Peyer's patch (tissue), 4 donors: ENCODE measurements around the gene CACNA1I. TPM values are rescaled to one million over a fixed set of nuclear protein-coding genes. Genes with fewer than 3 reads are reported as not detected.
A peak's percentile ranks its signal among the peaks of the same experiment; 100 is the strongest.

Experiments used
- DNase-seq, 3 donors: peaks; one replicate each; pipeline ENCODE4 v3.0.0-alpha.2; 2017 to 2019
- H3K27ac ChIP-seq, 4 donors: fragments of 200-600 bp; sonication (generic); one replicate each; pipeline ENCODE4 v1.5.1; 2016 to 2019
- H3K27me3 ChIP-seq, 2 donors: fragments of 200-600 bp; sonication (generic); one replicate each; pipeline ENCODE4 v1.5.1; 2019
- H3K36me3 ChIP-seq, 3 donors: fragments of 200-600 bp; sonication (generic); one replicate each; pipeline ENCODE4 v1.5.1; 2016 to 2019
- H3K4me1 ChIP-seq, 4 donors: fragments of 200-600 bp; sonication (generic); one replicate each; pipeline ENCODE4 v1.5.1; 2016 to 2019
- H3K4me3 ChIP-seq, 4 donors: fragments of 200-600 bp; sonication (generic); 1 replicate in 3 of 4; 2 replicates in 1 of 4; pipeline ENCODE4 v1.5.1; 2016 to 2019; ENCODE audit warnings: mild to moderate bottlenecking in 1 of 4
- H3K9me3 ChIP-seq, 4 donors: fragments of 200-600 bp; sonication (generic); one replicate each; pipeline ENCODE4 v1.5.1; 2016 to 2019; ENCODE audit warnings: mild to moderate bottlenecking in 1 of 4
- POLR2A ChIP-seq, 2 donors: fragments of 450-650 bp; IDR thresholded peaks; one replicate each; pipeline ENCODE4 v1.5.1; 2017; ENCODE audit warnings: antibody characterized with exemption in 2 of 2, mild to moderate bottlenecking in 2 of 2, moderate library complexity in 2 of 2
- total RNA-seq, 4 donors: library from RNA; depleted of rRNA; stranded (reverse); fragments of >200 nt; gene quantifications; one replicate each; pipeline ENCODE4 v1.1.0, GENCODE V29; 2016
- TF ChIP-seq, protein P1 (sequence below), 6 experiments: fragments of 450-650 bp in 4 of 6; fragments of 200-600 bp in 2 of 6; sonication (generic) in 1 of 6; IDR thresholded peaks; one replicate each; pipeline ENCODE4 v1.5.1; 2017 to 2019; ENCODE audit warnings: antibody characterized with exemption in 6 of 6, mild to moderate bottlenecking in 3 of 6, moderate library complexity in 1 of 6

Gene CACNA1I
- total RNA-seq, 4 donors from 2014 or later: 0.95 to 6.6 (median 1.6) TPM

DNA sequence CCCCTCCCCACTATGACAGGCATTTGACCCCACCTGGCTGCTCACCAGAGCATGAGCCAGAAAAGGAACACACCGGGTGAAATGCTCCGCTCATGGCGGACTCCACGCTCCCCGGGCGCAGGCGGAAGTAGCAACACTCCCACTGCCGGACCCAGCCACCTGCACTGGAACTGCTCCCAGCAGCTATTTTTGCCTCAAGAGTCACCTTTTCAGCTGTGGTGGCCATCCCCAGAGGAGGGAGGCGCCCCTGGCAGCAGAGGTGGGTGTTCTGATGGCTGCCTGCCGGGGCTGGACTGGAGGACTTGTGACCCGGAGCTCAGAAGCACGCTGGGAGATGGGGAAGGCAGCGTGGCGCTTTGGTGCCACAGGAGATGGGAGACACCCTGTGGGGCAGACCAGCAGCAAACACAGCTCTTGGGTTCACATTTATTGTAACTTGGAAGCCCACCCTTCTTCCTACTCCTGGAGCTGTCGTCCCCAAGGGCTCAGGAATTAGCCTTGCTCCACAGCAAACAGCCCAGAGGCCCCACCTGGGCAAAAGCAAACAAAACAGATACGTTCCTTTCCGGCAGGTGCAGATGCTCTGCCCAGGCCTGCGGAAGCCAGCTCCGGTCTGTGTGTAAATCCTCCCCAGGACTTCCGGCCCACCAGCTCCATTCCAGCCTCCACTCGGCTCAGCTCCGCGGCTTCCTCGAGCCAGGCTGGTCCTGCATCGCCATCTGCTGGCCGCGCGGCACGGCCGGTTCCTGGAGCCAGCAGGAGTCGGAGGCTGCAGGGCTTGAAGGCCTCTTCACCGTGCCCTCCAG is 41.7 kb upstream of the CACNA1I start:
- Histone ChIP-seq H3K27ac (peak overlapping the region; percentile 59 to 91 (median 82)), H3K9me3 (no peaks in the 10 kb centered on the region), H3K4me1 (peaks cover 23 to 65% (median 38%) of the 10 kb centered on the region in 4 donors), H3K27me3 (no peaks in the 10 kb centered on the region), H3K36me3 (peaks cover 0 to 25% (median 0%) of the 10 kb centered on the region in 3 donors), H3K4me3 (peak overlapping the region; percentile 6 to 47 (median 28))
- TF ChIP-seq, protein P1, sequence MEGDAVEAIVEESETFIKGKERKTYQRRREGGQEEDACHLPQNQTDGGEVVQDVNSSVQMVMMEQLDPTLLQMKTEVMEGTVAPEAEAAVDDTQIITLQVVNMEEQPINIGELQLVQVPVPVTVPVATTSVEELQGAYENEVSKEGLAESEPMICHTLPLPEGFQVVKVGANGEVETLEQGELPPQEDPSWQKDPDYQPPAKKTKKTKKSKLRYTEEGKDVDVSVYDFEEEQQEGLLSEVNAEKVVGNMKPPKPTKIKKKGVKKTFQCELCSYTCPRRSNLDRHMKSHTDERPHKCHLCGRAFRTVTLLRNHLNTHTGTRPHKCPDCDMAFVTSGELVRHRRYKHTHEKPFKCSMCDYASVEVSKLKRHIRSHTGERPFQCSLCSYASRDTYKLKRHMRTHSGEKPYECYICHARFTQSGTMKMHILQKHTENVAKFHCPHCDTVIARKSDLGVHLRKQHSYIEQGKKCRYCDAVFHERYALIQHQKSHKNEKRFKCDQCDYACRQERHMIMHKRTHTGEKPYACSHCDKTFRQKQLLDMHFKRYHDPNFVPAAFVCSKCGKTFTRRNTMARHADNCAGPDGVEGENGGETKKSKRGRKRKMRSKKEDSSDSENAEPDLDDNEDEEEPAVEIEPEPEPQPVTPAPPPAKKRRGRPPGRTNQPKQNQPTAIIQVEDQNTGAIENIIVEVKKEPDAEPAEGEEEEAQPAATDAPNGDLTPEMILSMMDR (IDR thresholded peaks at IDR 0.05): peak; percentile 95 to 99 (median 99)
- peak in 1 of 2 donors; percentile 84 for TF ChIP-seq POLR2A (IDR thresholded peaks at IDR 0.05)
- peak; percentile 93 to 97 (median 95) for DNase-seq

- no peak for DNase-seq
These were observed 41.1 kb upstream of the CACNA1I start for GRCh38 chr22:39529487-39529851.

DNA sequence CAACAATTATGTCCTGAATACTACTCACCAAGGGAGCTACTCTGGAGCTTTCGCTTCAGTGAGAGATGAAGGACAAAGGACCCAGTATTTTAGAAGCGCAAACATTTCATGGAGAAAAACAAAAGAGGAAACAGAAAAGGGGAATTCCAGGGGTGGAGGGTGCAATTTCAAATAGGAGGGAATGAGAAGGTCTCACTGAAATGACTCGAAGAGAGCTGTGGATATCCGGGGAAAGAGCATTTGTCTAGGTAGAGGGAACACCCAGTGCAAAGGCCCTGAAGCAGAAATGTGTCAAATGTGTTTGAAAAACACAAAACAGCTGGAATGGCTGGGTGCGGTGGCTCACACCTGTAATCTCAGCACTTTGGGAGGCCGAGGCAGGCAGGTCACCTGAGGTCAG is 40.4 kb upstream of the CACNA1I start:
- Histone ChIP-seq H3K36me3 (peaks cover 0 to 16% (median 0%) of the 10 kb centered on the region in 3 donors), H3K4me1 (peaks cover 23 to 73% (median 44%) of the 10 kb centered on the region in 4 donors), H3K4me3 (no peak overlapping the region), H3K27ac (peak overlapping the region in 1 of 4 donors; percentile 88), H3K9me3 (no peaks in the 10 kb centered on the region), H3K27me3 (no peaks in the 10 kb centered on the region)
- TF ChIP-seq POLR2A (IDR thresholded peaks at IDR 0.05): no peak
- TF ChIP-seq, protein P1 (IDR thresholded peaks at IDR 0.05): no peak
- no peak for DNase-seq

More at GRCh38 chr22:39529487-39529851, 41.1 kb upstream of the CACNA1I start:
- H3K27me3 ChIP-seq: no peaks in the 10 kb centered on the region
- no peak for TF ChIP-seq POLR2A (IDR thresholded peaks at IDR 0.05)
- TF ChIP-seq, protein P1 (IDR thresholded peaks at IDR 0.05): peak in 1 of 6 experiments; percentile 2
- peak overlapping the region in 2 of 4 donors; percentile 26 to 29 for H3K4me3 ChIP-seq
- no peaks in the 10 kb centered on the region for H3K9me3 ChIP-seq
- H3K4me1 ChIP-seq: peaks cover 23 to 67% (median 39%) of the 10 kb centered on the region in 4 donors
- H3K36me3 ChIP-seq: peaks cover 0 to 20% (median 0%) of the 10 kb centered on the region in 3 donors
- H3K27ac ChIP-seq: peak overlapping the region in 2 of 4 donors; percentile 20 to 88

DNA sequence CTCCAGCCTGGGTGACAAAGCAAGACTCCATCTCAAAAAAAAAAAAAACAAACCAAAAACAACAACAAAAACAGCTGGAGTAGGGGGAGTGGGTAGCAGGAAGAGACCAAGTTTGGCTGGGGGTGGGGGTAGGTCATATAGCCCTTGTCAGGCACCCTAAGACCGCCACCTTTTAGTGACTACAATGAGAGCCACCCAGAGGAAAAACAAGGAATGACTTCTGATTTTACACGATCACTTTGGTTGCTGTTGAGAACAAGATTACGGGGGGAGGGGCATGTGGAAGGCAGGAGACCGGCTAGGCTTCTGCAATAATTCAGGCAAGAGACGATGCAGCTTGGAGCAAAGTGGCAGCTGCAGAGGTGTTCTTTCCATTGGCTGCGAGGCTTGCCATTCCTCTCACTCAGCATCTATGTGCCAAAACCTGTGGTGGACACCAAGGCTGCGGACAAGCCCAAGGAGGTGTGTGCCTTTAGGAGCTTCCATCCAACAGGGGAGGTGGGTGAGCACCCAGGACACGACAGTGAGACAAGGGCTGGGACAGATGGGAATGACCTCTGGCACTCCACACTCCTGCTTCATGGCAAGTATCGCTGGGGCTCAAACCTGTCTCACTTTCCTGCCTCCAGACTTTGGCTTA is 39.7 kb upstream of the CACNA1I start:
- H3K9me3 ChIP-seq: no peaks in the 10 kb centered on the region
- peaks cover 23 to 73% (median 43%) of the 10 kb centered on the region in 4 donors for H3K4me1 ChIP-seq
- DNase-seq: no peak
- peaks cover 0 to 16% (median 0%) of the 10 kb centered on the region in 3 donors for H3K36me3 ChIP-seq
- peak overlapping the region in 2 of 4 donors; percentile 4 to 87 for H3K4me3 ChIP-seq
- H3K27ac ChIP-seq: peak overlapping the region in 2 of 4 donors; percentile 53 to 88
- no peak for TF ChIP-seq POLR2A (IDR thresholded peaks at IDR 0.05)
- TF ChIP-seq, protein P1 (IDR thresholded peaks at IDR 0.05): peak in 4 of 6 experiments; percentile 28 to 42 (median 33)
- no peaks in the 10 kb centered on the region for H3K27me3 ChIP-seq

DNA sequence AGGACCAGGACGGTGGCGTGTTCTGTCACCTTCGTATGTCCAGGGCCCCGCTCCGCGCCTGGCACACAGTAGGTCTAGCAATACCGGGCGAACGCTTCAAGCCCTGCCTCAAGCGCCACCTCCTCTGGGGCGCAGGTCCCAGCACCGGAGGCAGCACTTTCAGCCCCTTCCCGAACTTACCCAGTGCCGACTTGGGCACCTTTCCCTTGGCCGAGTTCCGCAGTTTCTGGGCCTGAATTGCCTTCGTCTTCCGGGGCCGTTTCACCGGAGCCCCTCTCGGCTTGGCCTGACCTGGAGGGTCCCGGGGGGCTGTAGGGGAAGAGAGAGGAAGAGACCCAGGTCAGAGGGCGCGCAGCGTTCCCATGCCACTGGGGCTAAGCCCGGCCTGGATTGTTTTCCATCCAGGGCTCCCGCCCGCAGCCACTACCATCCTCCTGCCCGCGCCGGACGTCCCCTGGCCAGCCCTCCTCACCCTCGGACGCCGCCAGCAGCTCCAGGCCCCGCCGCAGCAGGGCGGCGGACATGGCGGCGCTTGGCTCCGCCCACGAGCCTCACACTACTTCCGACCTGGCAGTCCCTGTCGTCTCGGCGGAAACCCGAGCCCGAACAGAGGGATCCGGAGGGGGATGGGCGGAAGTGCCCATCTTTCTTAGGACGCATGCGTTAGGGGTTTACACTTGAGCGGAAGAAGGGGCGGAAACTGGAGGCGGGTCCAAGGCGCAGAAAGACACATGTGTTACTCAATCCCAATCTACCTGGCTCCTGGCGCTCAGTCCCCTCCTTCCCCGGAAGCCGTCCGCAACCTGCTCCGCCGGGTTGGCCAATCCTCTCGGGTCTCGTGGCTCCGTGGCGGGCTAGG is 38.1 kb upstream of the CACNA1I start, which contains the start of gene RPS19BP1:
TSS of gene RPS19BP1 (minus strand) at position 534 of the 859 bp plus-strand sequence. CDS start at position 524, 10 bp downstream.
- H3K27me3 ChIP-seq: no peaks in the 10 kb centered on the region
- DNase-seq: peak; percentile 99 to 100 (median 99)
- peaks cover 20 to 60% (median 36%) of the 10 kb centered on the region in 4 donors for H3K4me1 ChIP-seq
- TF ChIP-seq, protein P1 (IDR thresholded peaks at IDR 0.05): peak in 1 of 6 experiments; percentile 22
- peak; percentile 76 to 89 for TF ChIP-seq POLR2A (IDR thresholded peaks at IDR 0.05)
- H3K9me3 ChIP-seq: no peaks in the 10 kb centered on the region
- peaks cover 0 to 16% (median 0%) of the 10 kb centered on the region in 3 donors for H3K36me3 ChIP-seq
- H3K27ac ChIP-seq: peak within 1 kb of the TSS; percentile 92 to 95 (median 93)
- H3K4me3 ChIP-seq: peak within 1 kb of the TSS; percentile 77 to 96 (median 89)
